GM08714 (cell line): ENCODE data around the gene DLGAP4.

Source experiments
- H3K4me3 ChIP-seq: fragments of 200-500 bp; sonication (Bioruptor generic); 2 replicates; pipeline ENCODE4 v1.5.1; 2014; ENCODE audit warnings: mild to moderate bottlenecking, low read length, inconsistent platforms
- ZNF274 ChIP-seq: IDR thresholded peaks from 2 replicates; pipeline ENCODE4 v1.6.1; 2012; ENCODE audit warnings: mild to moderate bottlenecking, low read depth, low read length

DLGAP4 gene

DNA sequence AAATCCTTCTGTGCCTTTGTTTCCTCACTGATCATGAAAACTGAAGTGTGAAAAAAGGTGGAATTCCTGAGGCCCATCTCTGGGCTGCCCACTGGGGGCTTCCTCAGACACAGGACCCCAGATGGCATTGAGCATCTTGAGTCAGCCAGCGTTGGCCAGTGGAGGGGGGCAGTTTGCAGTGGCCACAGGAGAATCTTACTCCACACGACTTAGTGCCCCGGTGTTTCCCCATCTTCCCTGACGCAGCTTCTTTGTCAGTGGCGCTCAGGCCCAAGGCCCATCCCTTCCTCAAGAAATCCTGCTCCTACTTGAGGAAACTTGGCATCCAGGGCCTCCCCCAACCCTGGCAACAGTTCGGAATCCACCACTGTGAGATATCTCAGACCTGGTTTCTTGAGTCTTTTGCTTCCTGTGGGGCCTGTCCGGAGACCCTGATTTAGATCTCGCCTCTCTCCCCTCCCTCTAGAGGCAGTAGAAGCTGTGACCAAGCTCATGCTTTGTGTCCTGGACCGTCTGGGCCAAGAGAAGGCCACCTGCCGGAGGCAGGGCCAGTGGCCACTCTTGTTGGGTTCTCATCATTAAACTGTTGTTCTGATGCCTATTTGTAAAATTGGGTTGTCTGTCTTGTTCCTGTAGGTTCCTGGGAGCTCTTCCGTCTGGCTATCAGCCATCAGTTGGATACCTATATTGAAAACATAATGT lies 20.2 kb upstream of the DLGAP4 start:
- TF ChIP-seq ZNF274: no peak
- H3K4me3 ChIP-seq: no peak overlapping the region

- TF ChIP-seq ZNF274: no peak
- no peak overlapping the region for H3K4me3 ChIP-seq
Measured at GRCh38 chr20:36297656-36298055, 8.5 kb upstream of the DLGAP4 start.

GRCh38 chr20:36298061-36298460 lies 8.1 kb upstream of the DLGAP4 start:
- TF ChIP-seq ZNF274: no peak
- no peak overlapping the region for H3K4me3 ChIP-seq

DNA sequence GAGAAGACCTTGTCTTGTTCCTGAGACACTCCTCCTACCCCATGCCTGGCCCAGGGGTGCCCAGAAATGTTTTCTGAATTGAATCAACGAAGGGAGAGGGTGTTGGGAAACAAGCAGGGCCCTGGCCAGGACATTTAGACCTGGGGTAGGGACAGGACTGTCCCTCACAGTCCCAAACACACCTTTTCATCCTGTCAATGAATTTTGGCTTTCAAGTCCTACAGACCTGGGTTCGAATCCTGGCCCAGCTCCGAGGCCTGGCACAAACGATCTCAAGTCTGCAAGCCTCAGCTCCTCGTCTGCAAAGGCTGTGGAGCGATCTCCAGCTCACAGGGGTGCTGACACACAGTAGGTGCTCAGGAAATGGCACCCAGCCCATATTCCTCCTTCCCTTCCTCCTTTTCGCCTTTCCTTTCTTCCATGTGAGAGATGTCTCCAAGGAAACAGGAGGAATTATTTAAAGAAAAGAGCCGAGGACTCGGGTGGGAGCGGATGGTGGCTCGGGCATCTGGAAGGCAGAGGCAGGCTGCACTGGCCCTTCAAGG lies 7.3 kb upstream of the DLGAP4 start:
- no peak for TF ChIP-seq ZNF274

DNA sequence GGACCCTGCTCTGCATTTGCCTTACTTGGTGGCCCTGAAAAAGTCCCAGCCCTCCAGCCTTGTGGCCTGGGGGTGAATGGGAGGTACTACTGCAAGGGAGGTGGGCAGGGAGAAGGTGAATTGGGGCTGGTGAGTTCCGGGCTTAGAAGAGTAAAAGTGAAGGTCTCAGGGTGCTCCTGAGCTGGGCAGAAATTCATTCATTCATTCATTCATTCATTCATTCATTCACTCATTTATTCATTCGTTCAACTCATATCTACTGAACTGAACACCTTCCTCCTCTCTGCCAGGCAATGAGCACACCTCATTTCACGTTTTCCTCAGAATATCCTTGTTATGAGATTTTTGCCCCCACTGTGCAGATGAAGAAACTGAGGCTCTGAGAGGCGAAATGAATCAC lies 6.7 kb upstream of the DLGAP4 start:
- no peak for TF ChIP-seq ZNF274
- H3K4me3 ChIP-seq: no peak overlapping the region

More for the DNA sequence above, 7.3 kb upstream of the DLGAP4 start:
- H3K4me3 ChIP-seq: no peak overlapping the region

GRCh38 chr20:36301359-36302119 lies 4.6 kb upstream of the DLGAP4 start:
- no peak for TF ChIP-seq ZNF274
- no peak overlapping the region for H3K4me3 ChIP-seq

- no peak overlapping the region for H3K4me3 ChIP-seq
- no peak for TF ChIP-seq ZNF274
Measured at GRCh38 chr20:36303020-36303595, 3.0 kb upstream of the DLGAP4 start.

- no peak overlapping the region for H3K4me3 ChIP-seq
- TF ChIP-seq ZNF274: no peak
Measured at GRCh38 chr20:36303831-36304230, 2.3 kb upstream of the DLGAP4 start.

DNA sequence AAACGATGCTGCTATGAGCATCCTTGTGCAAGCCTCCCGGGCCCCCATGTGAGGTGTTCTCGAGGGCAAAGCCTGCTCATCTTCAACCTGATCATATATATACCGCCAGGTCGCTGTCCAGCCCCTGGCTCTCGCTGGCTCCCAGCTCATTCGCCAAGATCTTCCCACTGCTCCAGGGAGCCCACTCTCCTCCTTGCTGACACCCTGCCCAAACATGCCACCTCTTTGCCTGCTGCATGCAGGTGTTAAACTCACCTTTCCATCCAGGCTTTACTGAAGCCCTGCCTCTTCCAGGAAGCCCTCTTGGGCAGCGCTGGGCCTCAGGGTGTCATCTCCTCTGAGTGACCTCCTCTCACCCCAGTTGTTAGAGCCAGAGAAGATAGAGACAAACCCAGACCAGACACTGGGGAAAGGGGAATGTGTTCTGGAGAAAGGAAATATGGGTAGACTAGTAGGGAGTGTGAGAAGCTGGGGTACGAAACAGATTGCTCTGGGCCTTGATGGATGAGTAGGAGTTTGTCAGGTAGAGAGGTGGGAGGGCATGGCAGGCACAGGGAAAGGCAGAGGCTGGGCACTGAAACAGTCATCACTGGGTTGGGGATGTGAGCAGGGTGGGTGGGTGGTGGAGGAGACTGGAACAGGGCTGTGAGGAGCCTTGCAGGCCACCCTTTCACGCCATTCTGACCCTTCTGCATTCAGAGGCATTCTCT lies 1.2 kb upstream of the DLGAP4 start:
- H3K4me3 ChIP-seq: no peak overlapping the region
- no peak for TF ChIP-seq ZNF274

DNA sequence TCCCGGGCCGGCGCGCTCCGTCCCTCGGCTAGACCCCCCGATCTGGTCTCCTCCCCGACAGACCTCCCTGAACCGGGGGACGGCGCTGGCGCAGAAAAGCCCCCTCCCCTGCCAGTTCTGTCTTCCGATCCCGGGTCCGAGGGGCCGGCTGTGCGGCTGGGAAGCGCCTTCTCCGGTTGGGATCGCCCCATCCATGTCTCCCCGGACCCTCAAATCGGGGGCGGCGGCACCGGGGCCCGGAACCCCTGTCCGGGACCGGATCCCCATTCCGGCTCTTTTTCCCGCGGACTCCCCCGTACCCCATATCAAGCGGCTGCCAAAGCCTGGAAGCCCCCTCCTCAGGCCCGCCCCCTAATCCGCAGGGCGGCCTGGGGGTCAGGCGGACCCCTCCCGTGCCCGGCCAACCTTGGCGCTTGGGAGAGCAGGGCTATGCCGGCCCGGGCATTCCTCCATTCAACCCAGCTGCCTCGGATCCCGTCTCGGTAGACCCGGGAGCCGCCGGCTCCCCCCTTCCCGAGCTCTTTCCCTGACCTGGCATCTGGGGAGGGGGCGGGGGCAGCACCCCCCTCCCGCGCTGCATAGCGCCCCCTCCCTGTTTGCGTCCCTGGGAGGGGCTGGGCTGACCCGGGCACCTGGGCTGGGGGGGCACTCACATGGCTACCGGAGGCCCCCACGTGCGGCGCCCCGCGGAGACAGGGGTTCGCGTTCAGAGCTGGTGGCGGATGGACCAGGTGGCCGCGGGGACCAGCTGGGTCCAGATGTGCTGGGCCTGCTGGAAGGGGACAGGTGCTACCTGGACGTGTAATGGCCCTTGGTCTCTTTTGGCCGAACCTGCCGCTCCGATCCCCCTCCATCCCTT lies 643 bp downstream of the DLGAP4 start:
- H3K4me3 ChIP-seq: no peak overlapping the region
- TF ChIP-seq ZNF274: no peak

- no peak for TF ChIP-seq ZNF274
- no peak overlapping the region for H3K4me3 ChIP-seq
Measured at GRCh38 chr20:36307412-36308325, 1.5 kb downstream of the DLGAP4 start.

GRCh38 chr20:36308353-36308752 lies 2.2 kb downstream of the DLGAP4 start:
- H3K4me3 ChIP-seq: no peak overlapping the region
- TF ChIP-seq ZNF274: no peak

DNA sequence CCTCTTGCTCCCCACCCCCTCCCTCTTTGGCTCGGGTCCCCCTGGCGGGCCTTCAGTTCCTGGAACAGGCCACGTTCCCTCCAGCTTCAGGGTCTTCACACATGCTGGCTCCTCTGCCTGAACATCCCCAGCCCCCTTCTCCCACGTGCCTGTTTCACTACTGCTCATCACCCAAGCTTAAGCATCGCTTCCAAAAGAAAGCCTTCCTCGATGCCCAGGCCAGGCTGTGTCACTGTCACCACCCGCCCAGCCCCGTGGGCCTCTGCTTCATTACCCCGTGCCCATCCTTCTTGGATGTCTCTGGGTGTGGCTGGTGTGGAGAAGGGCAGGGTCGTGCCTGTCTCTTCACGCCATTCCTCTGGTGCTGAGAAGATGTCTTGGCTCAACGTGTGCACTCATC lies 2.8 kb downstream of the DLGAP4 start:
- H3K4me3 ChIP-seq: no peak overlapping the region
- TF ChIP-seq ZNF274: no peak
